ENCODE data around the gene SAMD4A.

The SAMD4A gene

GRCh38 chr14:54697001-54697400 is 130.1 kb downstream of the SAMD4A start:
- DNase-seq (ENCODE audit: low spot score in 2 of 2) = no peak
- no peaks in the 10 kb centered on the region for H3K4me1 ChIP-seq
- no peak overlapping the region for H3K4me3 ChIP-seq
- H3K9me3 ChIP-seq = no peaks in the 10 kb centered on the region
- in situ Hi-C loops (cut with MboI; ENCODE audit: low sequenced_read_pairs) = no loop called here
- no peaks in the 10 kb centered on the region for H3K27me3 ChIP-seq (ENCODE audit: low read depth)
- H3K36me3 ChIP-seq (replicated peaks) = no peaks in the 10 kb centered on the region

DNA sequence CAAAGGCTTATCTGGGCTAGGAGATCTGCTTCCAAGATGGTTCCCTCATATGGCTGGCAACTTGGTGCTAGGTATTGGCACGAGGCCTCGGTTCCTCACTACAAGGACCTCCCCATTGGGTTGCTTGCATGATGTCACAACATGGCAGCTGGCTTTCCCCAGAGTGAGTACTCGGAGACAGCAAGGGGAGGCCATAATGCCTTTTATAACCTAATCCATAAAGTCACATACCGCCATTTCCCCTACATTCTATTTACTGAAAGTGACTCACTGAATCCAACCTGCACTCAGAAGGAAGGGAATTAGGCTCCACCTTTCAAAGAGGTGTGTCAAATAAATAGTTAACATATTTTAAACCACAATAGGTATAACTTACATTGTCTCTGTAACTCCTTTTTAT is 130.9 kb downstream of the SAMD4A start:
- Histone ChIP-seq H3K27me3 (ENCODE audit: low read depth) (no peaks in the 10 kb centered on the region), H3K4me1 (no peaks in the 10 kb centered on the region), H3K4me3 (no peak overlapping the region), H3K36me3 (replicated peaks) (no peaks in the 10 kb centered on the region), H3K9me3 (no peaks in the 10 kb centered on the region)
- in situ Hi-C loops (cut with MboI; ENCODE audit: low sequenced_read_pairs) = no loop called here
- no peak for DNase-seq (ENCODE audit: low spot score in 2 of 2)

DNA sequence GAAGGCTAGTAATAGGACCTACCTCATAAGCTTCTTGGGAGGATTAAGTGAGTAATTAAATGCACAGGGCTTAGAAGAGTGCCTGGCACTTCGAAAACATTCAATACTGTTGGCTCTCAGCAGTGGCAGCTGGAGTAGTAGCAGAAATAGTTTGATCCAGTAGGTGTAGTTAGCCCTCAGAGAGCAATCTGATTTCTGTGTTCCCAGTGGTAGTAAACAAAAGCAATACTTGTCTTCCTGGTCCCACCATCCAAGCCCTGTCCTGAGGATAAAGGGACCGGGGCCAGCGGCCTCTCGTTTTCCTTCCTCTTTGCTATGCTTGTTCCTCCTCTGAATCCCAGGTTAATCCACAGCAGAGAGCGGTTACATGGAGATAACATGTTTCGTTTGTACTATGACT is 131.6 kb downstream of the SAMD4A start:
- Histone ChIP-seq H3K27me3 (ENCODE audit: low read depth) (no peaks in the 10 kb centered on the region), H3K4me1 (no peaks in the 10 kb centered on the region), H3K36me3 (replicated peaks) (no peaks in the 10 kb centered on the region), H3K9me3 (no peaks in the 10 kb centered on the region), H3K4me3 (no peak overlapping the region)
- in situ Hi-C loops (cut with MboI; ENCODE audit: low sequenced_read_pairs) = no loop called here
- DNase-seq (ENCODE audit: low spot score in 2 of 2) = no peak

DNA sequence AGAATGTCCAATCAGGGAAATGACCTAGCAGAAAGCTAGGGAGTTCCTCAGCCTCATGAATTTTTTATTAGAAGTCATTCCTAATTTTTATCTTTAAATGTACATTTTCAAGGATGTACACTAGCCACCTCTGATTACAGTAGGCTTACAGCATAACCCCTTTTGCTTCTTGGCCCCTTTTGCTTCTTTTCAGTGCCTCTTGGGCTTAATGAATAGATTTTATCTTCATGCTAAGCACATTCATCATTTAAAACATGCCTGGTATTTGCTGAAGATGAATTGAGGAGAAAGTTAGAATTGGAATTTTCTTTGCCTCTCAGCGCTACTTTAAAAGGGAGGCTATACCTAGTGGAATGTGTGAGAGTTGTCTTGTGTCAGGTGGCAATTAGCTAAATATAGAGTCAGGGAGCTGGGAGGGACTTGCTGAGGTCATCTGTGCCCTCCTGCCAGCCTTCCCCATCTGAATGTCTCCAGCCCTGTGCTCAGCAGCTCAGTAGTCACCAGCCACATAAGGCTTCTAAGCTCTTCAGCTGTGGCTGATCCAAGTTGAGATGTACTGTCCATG is 132.1 kb downstream of the SAMD4A start:
- H3K36me3 ChIP-seq (replicated peaks) = no peaks in the 10 kb centered on the region
- no peak for DNase-seq (ENCODE audit: low spot score in 2 of 2)
- H3K27me3 ChIP-seq (ENCODE audit: low read depth) = no peaks in the 10 kb centered on the region
- in situ Hi-C loops (cut with MboI; ENCODE audit: low sequenced_read_pairs) = no loop called here
- H3K4me3 ChIP-seq = no peak overlapping the region
- H3K4me1 ChIP-seq = no peaks in the 10 kb centered on the region
- no peaks in the 10 kb centered on the region for H3K9me3 ChIP-seq

DNA sequence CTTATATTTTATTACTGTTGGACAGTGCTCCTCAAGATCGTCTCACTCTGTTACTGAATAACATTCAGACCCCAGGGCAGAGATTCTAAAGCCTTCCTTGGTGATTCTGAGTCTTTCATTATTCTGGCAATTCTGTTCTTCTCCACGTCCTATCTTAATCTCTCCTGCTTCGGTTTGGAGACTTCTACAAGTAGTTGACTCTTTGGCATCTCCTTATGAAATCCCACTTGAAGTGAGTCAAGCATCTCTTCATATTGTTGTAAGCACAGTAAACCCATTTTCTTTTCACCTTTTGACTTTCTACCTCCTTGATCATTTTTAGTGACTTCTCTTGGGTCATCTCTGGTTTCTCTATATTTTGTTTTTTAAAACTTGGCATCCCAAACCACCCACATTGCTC is 132.8 kb downstream of the SAMD4A start:
- Histone ChIP-seq H3K27me3 (ENCODE audit: low read depth) (no peaks in the 10 kb centered on the region), H3K4me3 (no peak overlapping the region), H3K36me3 (replicated peaks) (no peaks in the 10 kb centered on the region), H3K4me1 (no peaks in the 10 kb centered on the region), H3K9me3 (no peaks in the 10 kb centered on the region)
- in situ Hi-C loops (cut with MboI; ENCODE audit: low sequenced_read_pairs) = no loop called here
- DNase-seq (ENCODE audit: low spot score in 2 of 2) = no peak

- in situ Hi-C loops (cut with MboI; ENCODE audit: low sequenced_read_pairs) = no loop called here
- no peak for DNase-seq (ENCODE audit: low spot score in 2 of 2)
- H3K36me3 ChIP-seq (replicated peaks) = no peaks in the 10 kb centered on the region
These were observed 133.8 kb downstream of the SAMD4A start for GRCh38 chr14:54700717-54701116.

GRCh38 chr14:54702014-54702491 is 135.1 kb downstream of the SAMD4A start:
- Histone ChIP-seq H3K4me1 (no peaks in the 10 kb centered on the region), H3K27me3 (ENCODE audit: low read depth) (no peaks in the 10 kb centered on the region), H3K4me3 (no peak overlapping the region), H3K9me3 (no peaks in the 10 kb centered on the region), H3K36me3 (replicated peaks) (no peaks in the 10 kb centered on the region)
- no peak for DNase-seq (ENCODE audit: low spot score in 2 of 2)
- in situ Hi-C loops (cut with MboI; ENCODE audit: low sequenced_read_pairs) = no loop called here

More at GRCh38 chr14:54700717-54701116, 133.8 kb downstream of the SAMD4A start:
- no peaks in the 10 kb centered on the region for H3K4me1 ChIP-seq
- H3K27me3 ChIP-seq (ENCODE audit: low read depth) = no peaks in the 10 kb centered on the region
- H3K9me3 ChIP-seq = no peaks in the 10 kb centered on the region
- H3K4me3 ChIP-seq = no peak overlapping the region

DNA sequence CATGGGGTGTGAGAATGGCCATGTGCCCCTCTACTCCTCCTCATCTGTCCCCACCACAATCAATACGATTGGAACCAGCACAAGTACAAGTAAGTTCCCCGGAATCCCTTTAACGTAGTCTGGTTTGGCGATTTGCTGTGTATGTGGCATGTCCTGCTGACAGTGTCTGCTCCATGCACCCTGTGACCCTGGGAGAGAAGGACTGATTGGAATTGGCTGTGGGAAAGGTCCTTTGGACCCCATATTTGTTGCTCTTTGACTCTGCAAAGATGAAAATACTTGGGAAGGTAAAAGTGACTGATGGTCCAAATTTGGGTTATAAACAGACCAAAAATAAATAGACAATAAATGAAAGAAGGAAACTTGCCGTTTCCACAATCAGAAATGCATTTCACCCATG is 135.6 kb downstream of the SAMD4A start:
- no peaks in the 10 kb centered on the region for H3K4me1 ChIP-seq
- DNase-seq (ENCODE audit: low spot score in 2 of 2) = no peak
- H3K9me3 ChIP-seq = no peaks in the 10 kb centered on the region
- in situ Hi-C loops (cut with MboI; ENCODE audit: low sequenced_read_pairs) = no loop called here
- H3K36me3 ChIP-seq (replicated peaks) = no peaks in the 10 kb centered on the region
- H3K4me3 ChIP-seq = no peak overlapping the region
- H3K27me3 ChIP-seq (ENCODE audit: low read depth) = no peaks in the 10 kb centered on the region

- Histone ChIP-seq H3K36me3 (replicated peaks) (no peaks in the 10 kb centered on the region), H3K4me3 (no peak overlapping the region), H3K27me3 (ENCODE audit: low read depth) (no peaks in the 10 kb centered on the region), H3K9me3 (no peaks in the 10 kb centered on the region), H3K4me1 (no peaks in the 10 kb centered on the region)
- DNase-seq (ENCODE audit: low spot score in 2 of 2) = no peak
- in situ Hi-C loops (cut with MboI; ENCODE audit: low sequenced_read_pairs) = no loop called here
These were observed 136.2 kb downstream of the SAMD4A start for GRCh38 chr14:54703082-54703481.

DNA sequence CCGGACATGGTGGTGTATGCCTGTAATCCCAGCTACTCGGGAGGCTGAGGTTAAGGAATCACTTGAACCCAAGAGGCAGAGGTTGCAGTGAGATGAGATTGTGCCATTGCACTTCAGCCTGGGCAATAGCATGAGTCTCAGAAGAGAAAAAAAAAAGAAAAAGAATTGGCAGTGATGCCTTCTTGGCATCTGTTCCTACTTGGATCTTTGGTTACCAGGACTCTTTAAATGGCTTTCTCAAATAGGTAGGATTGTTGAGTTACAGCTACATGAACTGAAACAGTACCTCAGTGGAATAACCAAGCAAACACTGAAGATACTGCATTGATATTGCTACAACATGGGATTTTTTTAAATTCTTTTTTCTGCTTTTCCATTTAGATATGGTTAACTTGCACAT is 136.8 kb downstream of the SAMD4A start:
- in situ Hi-C loops (cut with MboI; ENCODE audit: low sequenced_read_pairs) = no loop called here
- no peaks in the 10 kb centered on the region for H3K27me3 ChIP-seq (ENCODE audit: low read depth)
- no peak overlapping the region for H3K4me3 ChIP-seq
- DNase-seq (ENCODE audit: low spot score in 2 of 2) = no peak
- H3K9me3 ChIP-seq = no peaks in the 10 kb centered on the region
- no peaks in the 10 kb centered on the region for H3K36me3 ChIP-seq (replicated peaks)
- no peaks in the 10 kb centered on the region for H3K4me1 ChIP-seq

GRCh38 chr14:54704768-54705167 is 137.8 kb downstream of the SAMD4A start:
- Histone ChIP-seq H3K4me3 (no peak overlapping the region), H3K9me3 (no peaks in the 10 kb centered on the region), H3K27me3 (ENCODE audit: low read depth) (no peaks in the 10 kb centered on the region), H3K36me3 (replicated peaks) (no peaks in the 10 kb centered on the region), H3K4me1 (no peaks in the 10 kb centered on the region)
- DNase-seq (ENCODE audit: low spot score in 2 of 2) = no peak
- in situ Hi-C loops (cut with MboI; ENCODE audit: low sequenced_read_pairs) = no loop called here

DNA sequence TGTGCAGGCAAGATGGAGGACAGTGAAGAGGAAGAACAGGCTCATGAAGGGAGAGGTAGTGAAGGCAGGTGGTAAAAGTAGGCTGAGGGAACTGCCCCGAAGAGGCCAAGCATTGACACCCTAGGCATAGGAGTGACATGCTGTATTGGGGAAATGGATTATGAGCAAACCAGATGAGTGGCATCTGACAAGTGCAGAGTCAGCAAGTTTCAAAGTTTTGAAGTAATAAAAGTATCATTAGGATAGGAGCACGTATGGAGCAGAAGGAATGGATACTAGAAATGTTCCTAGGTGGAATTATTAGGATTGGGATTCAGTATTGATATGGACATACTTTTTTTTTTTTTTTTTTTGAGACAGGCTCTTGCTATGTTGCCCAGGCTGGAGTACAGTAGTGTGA is 139.8 kb downstream of the SAMD4A start:
- no peak for DNase-seq (ENCODE audit: low spot score in 2 of 2)
- no peak overlapping the region for H3K4me3 ChIP-seq
- in situ Hi-C loops (cut with MboI; ENCODE audit: low sequenced_read_pairs) = no loop called here
- H3K4me1 ChIP-seq = no peaks in the 10 kb centered on the region
- no peaks in the 10 kb centered on the region for H3K36me3 ChIP-seq (replicated peaks)
- H3K9me3 ChIP-seq = no peaks in the 10 kb centered on the region
- H3K27me3 ChIP-seq (ENCODE audit: low read depth) = no peaks in the 10 kb centered on the region

DNA sequence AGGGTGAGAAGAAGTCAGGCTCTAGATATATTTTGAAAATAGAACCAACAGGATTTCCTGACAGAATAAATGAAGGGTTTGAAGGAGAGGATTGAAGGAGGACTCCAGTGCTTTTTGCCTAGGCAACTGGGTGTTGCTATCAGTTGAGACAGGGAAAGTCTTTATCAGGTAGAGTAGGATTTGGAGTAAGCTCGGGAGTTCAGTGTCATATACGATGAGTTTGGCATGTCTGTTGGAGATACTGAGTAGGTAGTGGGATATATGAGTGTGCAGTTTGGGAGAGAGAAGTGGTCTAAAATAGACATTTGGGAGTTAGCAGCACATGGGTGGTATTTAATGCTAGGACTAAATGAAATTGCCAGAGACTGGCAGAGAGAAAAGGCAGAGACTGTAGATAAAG is 141.2 kb downstream of the SAMD4A start:
- H3K4me3 ChIP-seq = no peak overlapping the region
- no peaks in the 10 kb centered on the region for H3K9me3 ChIP-seq
- no peak for DNase-seq (ENCODE audit: low spot score in 2 of 2)
- H3K27me3 ChIP-seq (ENCODE audit: low read depth) = no peaks in the 10 kb centered on the region
- no peaks in the 10 kb centered on the region for H3K4me1 ChIP-seq
- in situ Hi-C loops (cut with MboI; ENCODE audit: low sequenced_read_pairs) = no loop called here
- no peaks in the 10 kb centered on the region for H3K36me3 ChIP-seq (replicated peaks)

- H3K27me3 ChIP-seq (ENCODE audit: low read depth) = no peaks in the 10 kb centered on the region
- no peaks in the 10 kb centered on the region for H3K36me3 ChIP-seq (replicated peaks)
- no peaks in the 10 kb centered on the region for H3K4me1 ChIP-seq
- H3K9me3 ChIP-seq = no peaks in the 10 kb centered on the region
- no peak overlapping the region for H3K4me3 ChIP-seq
- in situ Hi-C loops (cut with MboI; ENCODE audit: low sequenced_read_pairs) = no loop called here
- no peak for DNase-seq (ENCODE audit: low spot score in 2 of 2)
These were observed 142.1 kb downstream of the SAMD4A start for GRCh38 chr14:54708982-54709381.

DNA sequence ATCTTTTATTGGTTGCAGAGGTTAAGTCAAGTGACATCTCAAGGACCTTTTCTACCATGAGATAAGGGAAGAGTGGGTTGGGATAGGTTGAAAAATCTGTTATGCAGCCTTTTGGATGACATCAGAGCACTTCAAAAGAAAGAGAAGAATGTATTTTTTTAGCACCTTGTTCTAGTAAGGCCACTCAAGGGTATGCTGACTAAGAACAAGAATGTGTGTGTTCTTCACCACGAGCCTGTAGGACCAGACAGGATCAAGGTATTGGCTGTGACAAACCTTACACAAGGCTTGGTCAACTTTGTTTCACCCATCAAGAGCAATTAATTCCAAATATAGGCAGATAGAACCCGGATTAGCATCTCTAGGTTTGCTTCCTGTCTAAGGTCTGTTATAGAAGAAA is 142.5 kb downstream of the SAMD4A start:
- H3K36me3 ChIP-seq (replicated peaks) = no peaks in the 10 kb centered on the region
- H3K27me3 ChIP-seq (ENCODE audit: low read depth) = no peaks in the 10 kb centered on the region
- DNase-seq (ENCODE audit: low spot score in 2 of 2) = no peak
- no peak overlapping the region for H3K4me3 ChIP-seq
- no peaks in the 10 kb centered on the region for H3K9me3 ChIP-seq
- H3K4me1 ChIP-seq = no peaks in the 10 kb centered on the region
- in situ Hi-C loops (cut with MboI; ENCODE audit: low sequenced_read_pairs) = no loop called here
